GM12892 (cell line): ENCODE data around the gene SIX2.

Experiments
- POLR2A ChIP-seq: IDR thresholded peaks from 2 replicates; pipeline ENCODE4 v1.6.1; 2011; ENCODE audit warnings: low read depth, low read length, control low read depth
- POLR2AphosphoS5 ChIP-seq: IDR thresholded peaks from 2 replicates; pipeline ENCODE4 v1.6.1; 2011; ENCODE audit warnings: low read depth, low read length, control low read depth
- TAF1 ChIP-seq: IDR thresholded peaks from 2 replicates; pipeline ENCODE4 v1.6.1; 2011; ENCODE audit warnings: low read depth, mild to moderate bottlenecking, control low read depth, low read length, borderline replicate concordance

GRCh38 chr2:45040786-45041185, 31.5 kb upstream of the SIX2 start:
- no peak for TF ChIP-seq POLR2A
- no peak for TF ChIP-seq POLR2AphosphoS5
- TF ChIP-seq TAF1 = no peak
